GM21529 (cell line): ENCODE measurements around the gene CCL16.

ENCODE experiments used
- ATAC-seq: cut with Tn5 transposase; IDR thresholded peaks from one replicate; pipeline ENCODE4 v1.9.1; 2021; ENCODE audit not compliant: unreplicated experiment

CCL16 gene

DNA sequence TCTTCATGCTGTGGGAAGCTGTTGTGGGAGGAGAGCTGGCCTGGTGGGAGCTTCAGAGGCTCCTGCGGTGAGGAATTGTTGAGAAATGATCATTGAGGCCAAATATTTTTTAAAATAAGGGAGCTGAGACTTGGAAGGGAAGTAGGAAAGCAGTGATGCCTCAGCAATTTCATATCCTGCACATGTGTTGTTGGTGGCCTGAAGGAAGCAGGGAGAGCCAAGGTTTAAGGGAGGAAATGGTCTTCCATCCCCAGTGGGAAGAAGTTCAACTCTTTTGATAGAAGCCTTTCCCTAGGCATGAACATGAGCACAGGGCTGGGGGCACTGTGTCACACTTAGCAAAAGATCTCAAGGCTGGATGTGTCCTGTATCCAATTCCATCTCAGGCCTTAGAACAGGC lies 5.3 kb upstream of the CCL16 start, which contains the start of gene CCL14:
Gene CCL14, minus strand, starts transcription at position 87 of the 400 bp plus-strand sequence. Its CDS starts 80 bp downstream, at position 7.
- no peak for ATAC-seq

DNA sequence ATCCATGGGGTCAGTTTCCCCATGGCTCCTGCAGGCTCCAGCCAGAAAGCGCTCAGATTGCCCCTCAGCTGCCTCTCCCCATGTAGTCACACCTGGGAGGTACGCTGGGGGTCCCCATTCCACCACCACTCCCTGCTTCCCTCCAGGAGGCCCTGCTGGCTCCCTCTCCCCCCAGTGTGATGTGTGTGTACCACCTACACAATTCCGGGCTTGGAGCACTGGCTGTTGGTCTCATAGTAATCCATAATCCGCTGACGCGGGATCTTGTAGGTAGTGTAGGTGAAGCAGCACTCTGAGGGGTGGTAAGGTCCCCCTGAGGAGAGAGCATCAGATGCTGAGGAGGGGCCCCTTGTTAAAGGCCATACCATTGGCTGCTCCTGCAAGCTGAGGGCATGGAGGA lies 2.8 kb upstream of the CCL16 start:
- no peak for ATAC-seq

- no peak for ATAC-seq
Observed at GRCh38 chr17:35982409-35983191, 1.3 kb upstream of the CCL16 start.

GRCh38 chr17:35981908-35982330 lies 622 bp upstream of the CCL16 start:
- no peak for ATAC-seq

DNA sequence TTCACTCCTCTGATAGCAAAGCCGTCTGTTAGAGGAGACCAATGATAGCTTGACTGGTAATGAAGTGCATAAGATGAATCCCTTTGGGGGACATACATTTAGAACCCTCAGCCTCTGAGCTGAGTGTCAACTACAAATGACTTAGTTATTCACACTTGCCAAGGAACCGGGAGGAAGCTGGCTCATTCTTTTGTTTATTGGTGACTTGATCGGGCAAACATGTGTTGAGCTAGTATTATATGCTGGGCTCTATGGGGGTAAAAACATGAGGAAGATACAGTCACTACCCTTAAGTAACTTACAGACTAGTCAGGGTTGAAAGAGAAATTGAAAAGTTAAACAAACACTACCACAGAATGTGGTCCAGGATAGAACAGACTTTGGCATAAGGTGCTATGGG lies 3.0 kb downstream of the CCL16 start:
- no peak for ATAC-seq

DNA sequence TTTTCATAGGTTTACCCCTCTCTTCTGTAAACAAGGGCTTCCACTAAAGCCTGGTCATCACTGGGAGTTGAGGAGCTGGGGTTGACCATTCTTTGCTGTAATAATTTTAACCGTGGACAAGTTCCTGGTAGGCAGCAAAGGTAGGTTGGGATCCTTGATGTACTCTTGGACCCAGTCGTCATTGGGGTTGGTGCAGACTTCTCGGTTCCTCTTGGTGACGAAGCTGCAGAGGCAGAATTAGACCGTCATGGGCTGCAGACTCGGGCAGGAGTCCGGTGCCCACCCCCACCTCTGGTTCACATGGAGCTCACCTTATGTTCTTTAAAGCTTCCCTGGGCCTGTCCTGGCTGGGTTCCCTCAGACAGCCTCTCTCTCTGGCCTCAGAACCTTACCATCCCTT lies 3.8 kb downstream of the CCL16 start:
- no peak for ATAC-seq

DNA sequence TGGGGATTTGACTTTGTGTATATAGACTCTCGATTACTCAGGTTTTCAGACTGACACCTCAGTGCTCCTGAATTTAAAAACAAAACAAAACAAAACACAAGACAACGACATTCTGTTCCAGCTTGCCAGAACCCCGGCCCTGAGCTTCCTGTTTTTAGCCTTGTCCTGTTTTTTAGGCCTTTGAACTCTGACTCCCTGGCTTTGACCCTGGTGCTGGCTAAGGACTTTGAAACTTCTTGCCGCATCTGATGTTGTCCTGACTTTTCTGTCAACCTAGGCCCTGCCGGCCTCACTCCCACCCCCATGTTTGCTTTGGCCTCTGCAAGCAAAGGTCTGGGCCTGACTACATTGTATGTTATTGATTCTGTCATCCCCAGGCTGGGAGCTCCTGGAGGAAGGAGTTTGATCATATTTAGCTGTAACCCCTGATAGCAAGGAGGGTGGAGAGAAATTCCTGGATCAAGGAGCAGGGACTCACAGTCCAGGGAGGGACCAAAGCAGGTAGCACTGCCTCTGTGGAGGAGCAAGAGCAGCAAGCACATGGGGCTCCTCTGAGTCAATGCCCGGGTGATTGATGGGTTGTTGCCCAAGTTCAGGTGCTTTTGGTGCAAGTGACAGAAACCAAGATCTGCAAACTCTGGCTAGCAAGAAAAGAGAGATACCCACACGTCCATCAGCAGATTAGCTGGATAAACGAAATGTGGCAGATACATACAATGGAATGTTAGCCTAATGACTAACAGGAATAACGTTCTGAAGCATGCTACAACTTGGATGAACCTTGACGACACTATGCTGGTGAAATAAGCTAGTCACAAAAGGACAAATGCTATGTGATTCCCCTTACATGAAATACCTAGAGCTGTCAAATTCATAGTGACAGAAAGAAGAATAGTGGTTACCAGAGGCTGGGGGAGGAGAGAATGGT lies 7.7 kb downstream of the CCL16 start:
- ATAC-seq = no peak

DNA sequence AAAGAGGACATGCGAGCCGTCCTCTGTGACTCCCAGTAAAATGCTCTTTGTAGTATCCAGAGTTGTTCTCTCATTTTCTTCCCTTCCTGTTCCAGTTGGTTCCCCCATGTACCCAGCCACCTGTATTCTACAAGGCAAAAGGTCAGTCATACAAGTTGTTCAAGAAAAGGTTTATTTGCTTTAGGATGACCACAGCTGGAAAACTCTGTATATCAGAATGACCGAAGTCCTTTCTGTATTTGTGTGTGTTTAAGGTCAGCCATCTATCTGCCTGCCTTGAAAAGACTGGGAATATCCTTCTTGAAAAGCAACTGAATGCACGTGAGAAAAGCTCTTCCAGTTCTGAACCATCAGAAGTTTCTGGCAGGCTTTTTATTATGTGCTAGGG lies 8.4 kb downstream of the CCL16 start:
- no peak for ATAC-seq

GRCh38 chr17:35972535-35972934 lies 8.8 kb downstream of the CCL16 start:
- ATAC-seq = no peak

DNA sequence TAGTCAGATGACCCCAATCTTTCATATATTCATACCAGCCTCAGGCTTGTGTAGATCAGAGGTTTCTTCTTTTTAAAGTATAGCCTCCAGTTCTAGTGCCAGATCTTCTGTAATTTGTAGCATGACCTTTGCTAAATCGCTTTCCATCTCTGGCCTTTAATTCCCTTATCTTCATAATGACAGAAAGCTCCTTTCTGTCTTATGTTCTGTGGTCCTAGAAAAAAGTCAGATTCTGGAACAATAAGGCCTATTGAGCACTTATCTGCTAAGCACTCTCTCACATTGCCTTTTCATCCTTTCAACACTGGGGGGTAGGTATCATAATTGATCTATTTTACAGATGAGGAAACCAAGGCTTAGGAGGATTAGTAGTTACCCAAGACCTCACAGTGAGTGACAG lies 9.2 kb downstream of the CCL16 start:
- no peak for ATAC-seq

DNA sequence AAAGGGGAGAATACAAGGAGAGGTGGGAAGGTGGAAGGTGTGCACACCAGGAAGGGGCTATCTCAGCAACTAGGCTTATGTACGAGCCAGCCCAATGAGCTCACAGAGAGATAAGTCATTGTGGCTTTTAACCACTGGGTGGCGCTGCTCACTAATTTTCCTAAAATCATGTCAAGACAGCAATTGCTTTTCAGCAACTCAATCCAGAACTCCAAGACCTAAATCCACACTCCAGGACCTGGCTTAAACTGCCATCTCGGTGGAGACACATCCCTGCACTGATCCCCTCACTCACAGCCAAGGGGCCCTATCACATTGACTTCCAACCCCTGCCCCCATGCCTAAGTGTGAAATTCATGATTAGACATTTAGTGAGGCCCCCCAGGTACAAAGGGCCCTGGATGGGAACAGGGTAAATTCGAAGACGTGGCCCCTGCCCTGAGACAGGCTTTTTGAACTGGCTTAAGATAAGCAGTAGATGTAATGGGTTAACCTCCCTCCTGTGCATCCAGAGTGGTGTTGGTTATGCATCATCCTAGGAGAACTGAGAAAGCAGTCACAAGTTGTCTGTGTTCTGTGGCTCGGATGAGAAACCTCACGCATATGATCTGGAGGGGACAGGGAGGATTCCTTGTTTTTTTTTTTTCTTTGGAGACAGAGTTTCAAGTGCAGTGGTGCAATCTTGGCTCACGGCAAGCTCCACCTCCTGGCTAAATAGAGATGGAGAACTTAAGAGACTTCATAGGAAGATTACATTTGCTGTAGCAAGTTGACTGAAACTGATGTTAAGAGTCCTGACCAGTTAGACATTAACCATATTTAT lies 11.5 kb downstream of the CCL16 start:
- no peak for ATAC-seq

DNA sequence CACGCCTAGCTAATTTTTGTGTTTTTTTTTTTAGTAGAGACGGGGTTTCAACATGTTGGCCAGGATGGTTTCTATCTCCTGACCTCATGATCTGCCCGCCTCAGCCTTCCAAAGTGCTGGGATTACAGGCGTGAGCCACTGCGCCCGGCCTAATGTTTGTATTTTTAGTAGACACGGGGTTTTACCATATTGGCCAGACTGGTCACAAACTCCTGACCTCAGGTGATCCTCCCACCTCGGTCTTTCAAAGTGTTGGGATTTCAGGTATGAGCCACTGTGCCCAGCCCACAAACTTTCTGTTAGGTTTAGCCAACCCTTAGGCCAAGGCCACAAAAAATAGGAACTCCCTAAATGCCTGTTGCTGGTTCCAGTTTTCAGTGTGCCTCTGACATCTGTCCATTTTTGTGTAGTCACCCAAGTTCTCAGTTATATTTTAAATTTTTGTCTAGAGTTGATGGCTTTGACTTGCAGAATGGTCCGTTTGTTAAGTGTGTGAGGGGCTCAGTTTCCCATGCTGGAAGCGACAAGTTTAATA lies 12.7 kb downstream of the CCL16 start:
- no peak for ATAC-seq

GRCh38 chr17:35965272-35965671 lies 16.0 kb downstream of the CCL16 start:
- no peak for ATAC-seq

DNA sequence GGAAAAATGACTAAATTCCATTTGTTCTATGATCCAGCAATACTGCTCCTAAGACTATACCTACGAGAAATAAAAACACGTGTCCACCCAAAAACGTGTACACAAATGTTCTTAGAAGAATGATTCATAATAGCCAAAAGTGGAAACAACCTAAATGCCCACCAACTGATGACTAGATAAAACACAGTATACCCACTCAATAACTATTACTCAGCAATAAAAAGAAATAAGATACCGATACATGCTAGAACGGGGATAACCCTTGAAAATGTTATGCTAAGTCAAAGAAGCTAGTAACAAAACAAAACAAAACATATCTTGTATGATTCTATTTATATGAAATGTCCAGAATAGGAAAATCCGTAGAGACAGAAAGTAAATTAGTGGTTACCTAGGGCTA lies 17.6 kb downstream of the CCL16 start:
- ATAC-seq = no peak

DNA sequence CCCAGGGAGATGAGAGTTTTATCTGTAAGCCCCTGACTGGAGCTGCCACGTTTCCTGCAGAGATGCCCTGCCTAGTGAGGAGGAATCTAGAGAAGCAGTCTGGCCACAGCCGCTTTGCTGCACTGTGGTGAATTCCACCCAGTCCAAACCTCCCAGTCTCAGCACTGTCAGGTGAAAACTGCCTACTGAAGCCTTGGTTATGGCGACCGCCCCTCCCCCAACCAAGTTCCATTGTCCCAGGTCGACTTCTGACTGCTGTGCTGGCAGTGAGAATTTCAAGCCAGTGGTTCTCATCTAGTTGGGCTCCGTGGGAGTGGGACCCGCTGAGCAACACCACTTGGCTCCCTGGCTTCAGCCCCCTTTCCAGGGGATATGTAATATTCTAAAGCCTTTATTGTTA lies 27.6 kb downstream of the CCL16 start:
- no peak for ATAC-seq

DNA sequence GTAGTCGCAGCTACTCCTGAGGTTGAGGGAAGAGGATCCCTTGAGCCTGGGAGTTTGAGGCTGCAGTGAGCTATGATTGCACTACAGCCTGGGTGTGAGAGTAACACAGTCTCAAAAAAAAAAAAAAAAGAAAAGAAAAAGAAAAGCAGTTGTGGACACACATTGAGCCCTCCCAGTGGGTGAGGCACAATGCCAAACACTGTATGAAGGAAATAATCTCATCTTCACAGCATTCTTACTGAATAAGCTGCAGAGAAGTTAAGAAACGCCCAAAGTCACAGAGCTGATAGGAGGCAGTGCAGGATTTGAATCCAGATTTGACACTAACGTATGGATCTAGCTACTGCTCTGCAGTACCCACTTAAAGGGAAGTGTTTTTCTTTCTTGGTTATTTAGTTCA lies 31.9 kb downstream of the CCL16 start:
- no peak for ATAC-seq

- ATAC-seq = no peak
Observed at GRCh38 chr17:35948092-35948491, 33.2 kb downstream of the CCL16 start.

GRCh38 chr17:35947156-35947585 lies 34.1 kb downstream of the CCL16 start:
- ATAC-seq = no peak

DNA sequence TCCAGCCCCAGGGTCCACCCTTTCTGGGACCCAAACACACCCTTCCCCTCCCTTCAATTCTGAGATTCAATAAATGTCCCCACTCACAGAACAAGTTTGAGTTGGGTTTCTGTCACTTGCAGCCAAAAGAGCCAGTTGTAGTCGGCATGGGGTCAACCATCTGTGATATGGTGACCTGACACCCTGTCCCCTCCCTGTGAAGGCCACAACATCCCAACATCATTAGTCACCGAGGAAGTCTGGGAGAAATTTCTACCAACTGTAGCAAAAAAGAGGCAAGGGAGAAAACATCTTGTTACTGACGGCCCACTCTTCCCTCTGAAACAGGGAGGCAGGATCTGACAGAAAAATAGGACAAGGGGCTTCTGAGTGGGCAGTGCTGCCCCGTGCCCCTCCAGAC lies 37.1 kb downstream of the CCL16 start:
- ATAC-seq = no peak

DNA sequence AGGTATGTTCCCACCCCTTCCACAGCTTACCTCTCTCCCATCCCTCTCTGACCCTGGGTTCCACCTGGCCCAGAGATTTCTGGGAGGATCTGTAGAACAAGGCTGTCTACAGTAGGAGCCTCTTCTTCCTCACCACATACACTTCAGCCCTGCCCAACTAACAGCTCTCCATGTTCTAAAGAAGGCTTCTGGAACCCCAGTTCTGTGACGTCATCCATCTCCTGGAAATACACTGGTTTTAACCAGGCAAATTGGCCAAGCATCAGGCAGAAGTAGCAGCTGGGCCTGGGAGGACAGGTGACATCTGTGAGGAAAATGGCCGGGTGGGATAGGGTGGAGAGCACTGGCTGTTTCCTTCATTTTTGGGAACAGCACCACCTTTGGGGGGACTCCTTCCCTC lies 37.8 kb downstream of the CCL16 start, which contains the start of gene LYZL6:
Gene LYZL6, minus strand, starts transcription at position 177 of the 400 bp plus-strand sequence. CDS start 4,357 bp downstream, outside the sequence.
- no peak for ATAC-seq
